Measurements from ENCODE around the gene EIF4B. TPM values are rescaled to one million over a fixed set of nuclear protein-coding genes. Genes with fewer than 3 reads are reported as not detected.
A peak's percentile ranks its signal among the peaks of the same experiment; 100 is the strongest.

EIF4B gene
- total RNA-seq, 4 donors from 2014 or later, result 400 to 648 (median 576) TPM

DNA sequence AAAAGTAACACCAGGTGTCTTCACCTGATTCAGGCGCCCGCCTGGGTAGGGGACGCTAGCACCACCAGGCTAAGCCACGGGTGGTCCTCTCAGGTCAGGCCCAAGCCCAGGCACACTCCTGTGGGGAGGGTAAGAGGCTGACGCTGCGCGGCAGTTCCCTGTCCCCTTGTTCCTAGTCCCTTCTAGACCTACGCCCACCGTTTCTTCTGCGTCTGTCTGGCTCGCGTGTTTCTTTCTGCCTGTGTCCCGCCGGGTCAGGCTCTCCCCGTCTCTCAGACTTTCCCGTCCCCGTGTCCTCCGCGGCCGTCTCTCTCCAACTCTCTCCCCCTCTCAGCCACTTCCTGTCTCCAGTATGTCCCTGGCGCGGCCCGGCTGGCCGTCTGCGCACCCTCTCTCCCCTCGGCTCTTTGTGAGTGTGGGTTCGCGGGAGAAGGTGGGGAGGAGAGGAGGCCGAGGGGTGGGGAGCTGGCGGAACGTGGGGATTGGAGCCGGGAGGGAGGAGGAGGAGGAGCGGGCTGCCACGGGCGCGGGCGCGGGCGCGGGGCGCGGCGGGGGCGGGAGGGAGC is 40.5 kb downstream of the EIF4B start:
- Histone ChIP-seq H3K4me3 (peak overlapping the region; percentile 76 to 82 (median 79)), H3K36me3 (peaks cover 0 to 10% (median 4%) of the 10 kb centered on the region in 4 donors), H3K27me3 (no peaks in the 10 kb centered on the region), H3K27ac (replicated peaks in 1 of 4) (peak overlapping the region; percentile 98 to 99 (median 99)), H3K9me3 (no peaks in the 10 kb centered on the region), H3K4me1 (peaks cover 54 to 87% (median 84%) of the 10 kb centered on the region in 4 donors)
- whole genome bisulfite sequencing, result under 1% methylated on average over 32 of the region's 44 CpGs
- TF ChIP-seq POLR2A (IDR thresholded peaks at IDR 0.05; ENCODE audit: low read depth) (peak; percentile 95), POLR2AphosphoS5 (IDR thresholded peaks at IDR 0.05) (peak in 1 of 2 donors; percentile 97), EP300 (IDR thresholded peaks at IDR 0.05) (no peak)
- TF ChIP-seq, protein P1, sequence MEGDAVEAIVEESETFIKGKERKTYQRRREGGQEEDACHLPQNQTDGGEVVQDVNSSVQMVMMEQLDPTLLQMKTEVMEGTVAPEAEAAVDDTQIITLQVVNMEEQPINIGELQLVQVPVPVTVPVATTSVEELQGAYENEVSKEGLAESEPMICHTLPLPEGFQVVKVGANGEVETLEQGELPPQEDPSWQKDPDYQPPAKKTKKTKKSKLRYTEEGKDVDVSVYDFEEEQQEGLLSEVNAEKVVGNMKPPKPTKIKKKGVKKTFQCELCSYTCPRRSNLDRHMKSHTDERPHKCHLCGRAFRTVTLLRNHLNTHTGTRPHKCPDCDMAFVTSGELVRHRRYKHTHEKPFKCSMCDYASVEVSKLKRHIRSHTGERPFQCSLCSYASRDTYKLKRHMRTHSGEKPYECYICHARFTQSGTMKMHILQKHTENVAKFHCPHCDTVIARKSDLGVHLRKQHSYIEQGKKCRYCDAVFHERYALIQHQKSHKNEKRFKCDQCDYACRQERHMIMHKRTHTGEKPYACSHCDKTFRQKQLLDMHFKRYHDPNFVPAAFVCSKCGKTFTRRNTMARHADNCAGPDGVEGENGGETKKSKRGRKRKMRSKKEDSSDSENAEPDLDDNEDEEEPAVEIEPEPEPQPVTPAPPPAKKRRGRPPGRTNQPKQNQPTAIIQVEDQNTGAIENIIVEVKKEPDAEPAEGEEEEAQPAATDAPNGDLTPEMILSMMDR (IDR thresholded peaks at IDR 0.05), result no peak
- intact Hi-C loops (cut with DNase I), result no loop called here
- peak; percentile 98 for DNase-seq (ENCODE audit: extremely low spot score)

GRCh38 chr12:53047221-53048032 is 41.2 kb downstream of the EIF4B start:
- peak; percentile 96 for DNase-seq (ENCODE audit: extremely low spot score)

GRCh38 chr12:53048033-53048779 is 42.0 kb downstream of the EIF4B start:
- peak overlapping the region; percentile 97 to 99 (median 98) for H3K27ac ChIP-seq (replicated peaks in 1 of 4)
- H3K27me3 ChIP-seq, result no peaks in the 10 kb centered on the region
- H3K4me3 ChIP-seq, result peak overlapping the region; percentile 76 to 82 (median 79)
- TF ChIP-seq POLR2A (IDR thresholded peaks at IDR 0.05; ENCODE audit: low read depth) (no peak), EP300 (IDR thresholded peaks at IDR 0.05) (no peak), POLR2AphosphoS5 (IDR thresholded peaks at IDR 0.05) (peak in 1 of 2 donors; percentile 16)
- TF ChIP-seq, protein P1 (IDR thresholded peaks at IDR 0.05), result peak in 1 of 3 experiments; percentile 5
- peaks cover 0 to 11% (median 4%) of the 10 kb centered on the region in 4 donors for H3K36me3 ChIP-seq
- 24% methylated on average over 5 of the region's 10 CpGs for WGBS
- peaks cover 69 to 92% (median 89%) of the 10 kb centered on the region in 4 donors for H3K4me1 ChIP-seq
- DNase-seq (ENCODE audit: extremely low spot score), result no peak
- no peaks in the 10 kb centered on the region for H3K9me3 ChIP-seq
- intact Hi-C loops (cut with DNase I), result no loop called here

More at GRCh38 chr12:53047221-53048032, 41.2 kb downstream of the EIF4B start:
- no peaks in the 10 kb centered on the region for H3K27me3 ChIP-seq
- H3K9me3 ChIP-seq, result no peaks in the 10 kb centered on the region
- peak overlapping the region; percentile 76 to 82 (median 79) for H3K4me3 ChIP-seq
- intact Hi-C loops (cut with DNase I), result no loop called here
- 1% methylated on average over 31 of the region's 94 CpGs for WGBS
- H3K4me1 ChIP-seq, result peaks cover 61 to 92% (median 89%) of the 10 kb centered on the region in 4 donors
- peaks cover 0 to 13% (median 6%) of the 10 kb centered on the region in 4 donors for H3K36me3 ChIP-seq
- peak in 1 of 2 donors; percentile 33 for TF ChIP-seq POLR2AphosphoS5 (IDR thresholded peaks at IDR 0.05)
- TF ChIP-seq, protein P1 (IDR thresholded peaks at IDR 0.05), result peak in 2 of 3 experiments; percentile 12 to 45
- peak; percentile 75 for TF ChIP-seq POLR2A (IDR thresholded peaks at IDR 0.05; ENCODE audit: low read depth)
- TF ChIP-seq EP300 (IDR thresholded peaks at IDR 0.05), result no peak
- H3K27ac ChIP-seq (replicated peaks in 1 of 4), result peak overlapping the region; percentile 98 to 99 (median 99)

DNA sequence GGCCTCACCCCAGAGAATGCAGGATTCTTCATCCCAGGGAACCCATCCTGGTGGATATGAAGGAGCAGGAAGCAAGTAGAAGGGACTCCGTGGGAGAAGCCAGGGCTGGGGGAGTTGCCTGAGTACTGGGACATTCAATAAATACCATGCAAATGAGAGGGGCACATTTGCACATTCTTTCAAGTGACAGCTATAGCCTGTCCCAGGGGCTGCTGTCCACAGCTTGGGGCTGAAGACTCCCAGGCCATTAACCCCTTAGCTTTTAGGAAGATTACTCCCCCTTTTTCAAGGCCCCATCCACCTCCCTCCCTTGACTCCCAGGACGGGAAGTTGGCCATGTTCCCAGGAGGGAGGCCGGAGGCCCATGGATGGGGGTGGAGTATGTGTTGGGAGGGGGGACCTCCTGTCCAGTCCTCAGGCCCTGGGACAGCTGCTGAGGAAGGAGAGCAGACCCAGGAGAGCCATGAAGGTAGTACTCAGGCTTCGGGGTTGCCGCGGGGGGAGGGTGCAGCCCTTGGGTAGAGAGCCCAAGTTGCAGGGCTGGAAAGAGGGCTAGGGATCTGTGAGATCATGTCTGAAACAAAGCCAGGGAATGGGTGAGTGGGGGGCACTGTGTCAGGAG is 42.6 kb downstream of the EIF4B start:
- TF ChIP-seq, protein P1 (IDR thresholded peaks at IDR 0.05), result no peak
- TF ChIP-seq POLR2AphosphoS5 (IDR thresholded peaks at IDR 0.05) (peak in 1 of 2 donors; percentile 73), EP300 (IDR thresholded peaks at IDR 0.05) (no peak), POLR2A (IDR thresholded peaks at IDR 0.05; ENCODE audit: low read depth) (peak; percentile 17)
- Histone ChIP-seq H3K27me3 (no peaks in the 10 kb centered on the region), H3K4me1 (peaks cover 70 to 92% (median 89%) of the 10 kb centered on the region in 4 donors), H3K4me3 (peak overlapping the region; percentile 76 to 82 (median 79)), H3K27ac (replicated peaks in 1 of 4) (peak overlapping the region; percentile 97 to 99 (median 98)), H3K9me3 (no peaks in the 10 kb centered on the region), H3K36me3 (peaks cover 0 to 17% (median 6%) of the 10 kb centered on the region in 4 donors)
- peak; percentile 95 for DNase-seq (ENCODE audit: extremely low spot score)
- intact Hi-C loops (cut with DNase I), result no loop called here
- 15% methylated on average over 6 of the region's 6 CpGs for WGBS

Measured in esophagus muscularis mucosa (tissue), 4 donors.